ENCODE data around the gene TTLL11.

TTLL11 gene

DNA sequence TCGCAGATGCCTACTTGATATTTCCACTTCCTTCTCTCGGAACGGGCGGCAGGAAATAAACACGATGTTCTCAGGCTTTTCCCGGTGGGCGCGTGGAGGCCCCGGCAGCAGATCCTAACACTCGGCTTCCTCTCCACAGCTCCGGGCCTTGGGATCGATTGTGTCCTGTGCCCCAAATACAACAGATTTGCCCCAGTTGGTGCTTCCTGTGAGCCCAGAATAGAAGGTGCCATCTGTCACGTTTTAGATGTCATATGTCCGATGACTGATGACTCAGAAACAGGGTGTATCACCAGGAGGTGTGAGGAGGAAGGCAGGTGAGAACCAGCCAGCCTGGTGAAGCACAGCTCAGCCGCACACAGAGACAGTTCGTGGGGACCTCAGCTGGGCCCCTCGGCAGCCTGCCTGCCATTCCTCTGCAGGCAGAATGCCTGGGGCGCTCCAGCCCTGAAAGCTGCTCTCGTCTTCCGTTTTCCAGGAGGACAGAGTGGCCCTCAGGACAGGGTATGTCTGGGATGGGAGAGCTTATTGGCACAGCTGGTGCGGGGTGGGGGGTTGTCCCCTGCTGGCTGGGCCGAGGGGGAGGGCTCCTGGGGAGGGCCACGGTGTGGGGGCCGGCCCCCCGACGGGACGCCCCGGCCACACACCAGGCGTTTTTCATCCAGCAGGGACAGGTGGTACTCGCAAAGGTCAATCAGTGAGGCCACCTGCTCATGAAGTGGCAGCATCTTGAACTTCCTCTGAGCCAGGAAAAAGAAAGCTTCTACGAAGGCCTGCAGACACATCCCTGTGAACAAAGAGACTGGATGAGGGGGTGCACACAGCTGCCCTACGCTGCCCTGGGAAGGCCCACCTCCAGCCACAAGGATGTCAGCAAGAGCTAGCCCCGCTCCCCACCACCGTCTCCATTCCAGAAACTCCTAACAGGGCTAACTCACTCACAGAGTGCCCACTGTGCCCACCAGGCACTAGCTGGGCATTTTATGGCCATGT lies 270.7 kb downstream of the TTLL11 start:
- no peak for DNase-seq

DNA sequence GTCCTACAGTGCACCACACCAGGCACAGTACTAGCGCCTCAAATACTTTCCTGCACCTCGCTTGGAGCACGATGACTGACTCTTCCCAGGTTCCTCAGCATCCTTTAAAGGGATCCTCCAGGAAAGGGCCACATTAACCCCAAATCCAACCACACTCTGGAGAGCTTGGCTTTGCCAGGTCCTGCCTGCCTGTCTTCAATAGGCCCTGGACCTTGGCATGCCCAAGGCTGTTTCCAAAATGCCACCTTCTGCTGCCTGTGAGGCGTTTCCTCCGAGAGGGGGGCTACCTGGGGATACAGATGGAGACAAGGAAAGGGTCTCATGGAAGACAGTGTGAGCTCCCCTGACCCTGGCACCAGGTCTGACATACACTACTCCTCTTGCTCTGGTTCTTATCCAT lies 271.8 kb downstream of the TTLL11 start:
- DNase-seq, result no peak

DNA sequence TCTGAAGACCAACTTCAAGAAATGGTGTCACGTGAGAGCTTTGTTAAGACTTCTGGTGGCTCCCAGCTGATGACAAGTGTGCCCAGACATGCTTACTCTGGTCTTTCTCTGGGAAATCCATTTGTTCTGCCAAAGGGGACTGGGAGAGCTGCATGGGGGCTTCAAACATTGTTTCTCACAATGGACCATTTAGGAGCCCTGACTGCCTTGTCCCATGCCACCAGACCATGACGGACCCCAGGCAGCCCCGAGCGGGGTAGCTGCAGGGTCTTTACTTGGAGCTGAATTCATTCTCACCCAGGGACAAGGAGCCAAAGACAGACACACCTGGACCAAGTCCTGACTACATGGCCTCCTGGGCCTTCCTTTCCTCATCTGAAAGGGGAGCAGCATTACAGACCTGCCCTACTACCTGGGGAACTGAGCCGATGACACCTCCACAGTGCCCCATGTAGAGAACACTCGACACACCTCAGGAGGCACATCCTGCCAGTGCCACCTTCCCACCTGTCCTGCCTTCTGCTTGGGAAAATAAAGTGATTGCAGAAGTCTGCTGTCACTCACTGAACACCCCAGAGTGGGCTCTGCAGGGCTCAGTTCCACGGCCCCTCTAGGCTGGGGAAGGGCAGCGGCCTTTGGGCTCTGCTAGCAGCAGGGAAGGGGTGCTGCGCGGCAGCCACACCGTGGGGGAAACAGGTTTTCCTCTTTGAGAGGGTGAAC lies 272.7 kb downstream of the TTLL11 start:
- DNase-seq, result no peak

- no peak for DNase-seq
Observed at GRCh38 chr9:121819428-121820231, 273.5 kb downstream of the TTLL11 start.

DNA sequence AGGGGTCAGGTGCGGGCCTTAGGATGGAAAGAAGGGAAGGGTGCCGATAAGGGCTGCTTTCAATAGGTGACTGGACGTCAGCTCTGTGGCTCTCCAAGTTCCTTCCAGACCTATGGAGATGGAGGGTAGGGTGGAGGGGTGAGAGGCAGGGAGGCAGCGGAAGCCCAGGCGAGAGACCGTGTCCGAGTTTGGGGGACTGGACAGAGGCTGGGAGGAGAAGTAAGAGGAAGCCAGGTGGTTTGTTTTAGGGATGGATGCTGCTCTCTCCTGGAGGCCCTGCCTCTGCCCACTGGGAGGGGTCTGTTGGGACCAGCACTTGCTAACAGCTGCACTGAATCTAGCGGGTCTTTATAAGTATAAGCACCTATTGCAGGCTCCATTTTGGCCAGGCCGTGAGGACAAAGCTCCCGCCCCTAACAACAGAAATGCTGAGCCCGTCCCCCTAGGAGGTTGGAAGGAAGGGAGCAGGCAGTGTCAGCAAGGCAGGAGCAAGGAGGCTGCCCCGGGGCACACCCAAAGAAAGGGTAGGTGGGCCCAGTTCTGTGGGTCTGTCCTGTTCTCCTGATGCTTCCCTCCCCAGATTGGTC lies 274.2 kb downstream of the TTLL11 start:
- no peak for DNase-seq

DNA sequence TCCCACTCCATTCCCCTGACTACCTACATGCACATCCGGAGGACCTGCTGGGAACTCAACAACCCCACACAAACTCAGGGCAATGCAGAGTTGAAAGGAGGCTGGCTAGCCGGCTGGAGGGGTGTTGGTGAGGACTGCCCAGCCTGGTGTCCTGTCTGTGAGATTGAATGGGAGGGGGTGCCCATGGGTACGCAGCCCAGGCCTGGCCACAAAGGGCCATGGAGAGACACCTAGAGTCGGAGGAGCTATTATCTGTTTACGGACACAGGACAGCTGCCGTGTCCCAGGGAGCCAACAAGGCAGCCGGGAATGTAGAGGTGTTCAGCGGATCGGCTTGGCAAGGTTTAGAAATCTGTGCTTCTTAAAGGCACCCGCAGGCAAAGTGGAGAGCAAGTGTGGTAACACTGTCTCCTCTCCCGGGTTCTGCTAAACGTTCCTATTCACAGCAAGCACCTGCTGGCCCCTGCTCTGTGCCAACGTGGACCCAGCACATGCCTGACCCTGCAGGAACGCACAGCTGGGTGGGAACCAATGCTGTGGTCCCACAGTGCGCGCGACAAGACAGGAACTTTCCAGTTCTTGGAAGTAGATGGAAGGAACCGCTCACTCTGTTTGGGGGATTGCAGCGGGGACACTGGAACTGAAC lies 275.0 kb downstream of the TTLL11 start:
- DNase-seq, result no peak

DNA sequence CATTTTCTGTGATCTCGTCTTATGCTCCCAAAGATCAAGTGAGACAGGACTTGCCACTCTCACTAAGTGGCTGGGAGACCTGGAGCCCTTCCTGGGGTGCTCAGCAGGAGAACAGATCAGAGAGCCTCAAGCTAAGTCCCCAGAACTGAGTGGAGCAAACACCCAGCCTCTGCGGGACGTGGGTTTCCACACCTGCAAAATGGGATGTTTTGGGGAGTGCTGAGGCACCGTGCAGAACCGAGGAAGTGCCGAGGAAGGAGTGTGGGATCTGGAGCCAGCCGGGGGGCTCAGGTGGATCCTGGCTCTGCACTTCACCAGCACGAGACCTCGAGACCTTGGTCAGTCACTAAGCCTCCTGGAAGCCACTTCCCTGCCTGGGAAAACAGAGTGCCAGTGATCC lies 275.6 kb downstream of the TTLL11 start:
- DNase-seq, result no peak

GRCh38 chr9:121816845-121817450 lies 276.2 kb downstream of the TTLL11 start:
- DNase-seq, result no peak

DNA sequence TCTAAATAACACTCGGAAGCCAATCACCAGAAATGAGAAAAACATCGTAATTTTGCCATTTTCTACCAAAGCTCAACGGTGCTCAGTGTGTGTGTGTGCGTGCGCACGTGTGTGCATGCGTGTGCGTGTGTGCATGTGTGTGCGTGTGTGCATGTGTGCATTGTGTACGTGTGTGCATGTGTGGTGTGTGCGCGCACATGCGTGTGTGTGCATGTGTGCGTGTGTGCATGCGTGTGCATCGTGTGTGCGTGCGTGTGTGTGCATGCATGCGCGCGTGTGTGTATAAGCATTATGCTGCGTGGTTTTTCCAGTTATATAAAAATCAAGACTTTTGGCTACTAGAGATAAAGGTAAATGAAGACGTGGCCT lies 276.7 kb downstream of the TTLL11 start:
- DNase-seq, result no peak

GRCh38 chr9:121815546-121816448 lies 277.3 kb downstream of the TTLL11 start:
- no peak for DNase-seq

- no peak for DNase-seq
Observed at GRCh38 chr9:121815084-121815483, 278.0 kb downstream of the TTLL11 start.

DNA sequence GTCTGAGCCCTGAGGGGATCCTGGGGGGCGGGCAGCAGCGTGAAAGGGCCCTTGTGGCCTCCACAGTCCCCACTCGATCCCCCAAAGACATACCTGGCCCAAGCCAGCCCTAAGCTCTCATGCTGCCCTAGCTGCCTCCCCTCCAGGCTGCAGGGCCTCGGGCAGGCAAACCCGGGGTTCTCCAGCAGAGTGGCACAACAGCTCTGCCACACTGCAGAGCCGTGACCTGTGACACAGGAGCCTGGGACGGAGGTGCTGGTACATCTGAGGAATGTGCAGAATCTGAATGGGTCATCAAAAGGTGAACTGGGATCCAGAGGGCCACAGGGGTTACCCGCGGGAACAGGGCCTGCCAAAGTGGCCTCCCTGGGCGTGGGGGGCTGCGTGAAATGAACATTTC lies 278.5 kb downstream of the TTLL11 start:
- no peak for DNase-seq

- DNase-seq, result no peak
Observed at GRCh38 chr9:121813519-121814210, 279.4 kb downstream of the TTLL11 start.

- no peak for DNase-seq
Observed at GRCh38 chr9:121812159-121812735, 280.9 kb downstream of the TTLL11 start.

DNA sequence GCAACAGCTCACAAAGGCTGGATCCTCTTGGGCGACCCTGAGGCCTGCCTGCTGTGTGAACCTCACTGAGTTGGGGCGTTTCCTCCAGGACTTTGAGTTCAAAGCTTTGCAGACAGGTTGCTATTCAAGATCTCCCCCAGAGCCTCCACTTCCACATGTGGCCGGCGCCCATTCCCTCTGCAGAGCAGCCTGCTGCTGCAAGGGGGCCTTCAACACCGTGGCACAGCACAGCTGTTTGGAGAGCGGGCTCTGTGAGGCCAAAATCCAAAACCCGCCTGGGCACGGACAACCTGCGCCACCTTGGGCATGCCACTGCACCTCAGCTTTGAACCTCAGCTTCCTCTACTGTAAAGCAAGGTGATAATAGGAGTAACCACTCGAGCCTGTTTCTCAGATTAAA lies 281.4 kb downstream of the TTLL11 start:
- DNase-seq, result no peak

DNA sequence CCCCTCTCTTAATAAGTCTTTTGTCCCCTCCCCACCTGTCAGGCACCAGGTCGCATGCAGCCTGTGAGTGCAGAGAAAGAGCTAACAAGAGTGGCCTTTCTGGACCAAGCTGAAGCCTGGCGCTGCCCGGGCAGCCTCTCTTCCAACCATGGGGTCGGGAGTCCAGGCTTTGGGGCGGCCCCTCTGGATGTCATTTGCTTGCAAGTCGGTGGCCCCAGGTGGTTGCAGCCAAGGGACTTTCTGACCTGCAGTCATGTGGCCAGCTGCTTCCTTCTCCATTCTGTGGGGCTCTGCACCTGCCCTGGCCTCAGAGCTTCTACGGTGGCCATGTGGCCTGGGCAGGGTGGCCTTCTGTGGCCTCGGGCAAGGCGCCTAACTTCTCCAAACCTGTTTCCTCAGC lies 282.0 kb downstream of the TTLL11 start:
- DNase-seq, result no peak

GRCh38 chr9:121810489-121810888 lies 282.6 kb downstream of the TTLL11 start:
- DNase-seq, result no peak

DNA sequence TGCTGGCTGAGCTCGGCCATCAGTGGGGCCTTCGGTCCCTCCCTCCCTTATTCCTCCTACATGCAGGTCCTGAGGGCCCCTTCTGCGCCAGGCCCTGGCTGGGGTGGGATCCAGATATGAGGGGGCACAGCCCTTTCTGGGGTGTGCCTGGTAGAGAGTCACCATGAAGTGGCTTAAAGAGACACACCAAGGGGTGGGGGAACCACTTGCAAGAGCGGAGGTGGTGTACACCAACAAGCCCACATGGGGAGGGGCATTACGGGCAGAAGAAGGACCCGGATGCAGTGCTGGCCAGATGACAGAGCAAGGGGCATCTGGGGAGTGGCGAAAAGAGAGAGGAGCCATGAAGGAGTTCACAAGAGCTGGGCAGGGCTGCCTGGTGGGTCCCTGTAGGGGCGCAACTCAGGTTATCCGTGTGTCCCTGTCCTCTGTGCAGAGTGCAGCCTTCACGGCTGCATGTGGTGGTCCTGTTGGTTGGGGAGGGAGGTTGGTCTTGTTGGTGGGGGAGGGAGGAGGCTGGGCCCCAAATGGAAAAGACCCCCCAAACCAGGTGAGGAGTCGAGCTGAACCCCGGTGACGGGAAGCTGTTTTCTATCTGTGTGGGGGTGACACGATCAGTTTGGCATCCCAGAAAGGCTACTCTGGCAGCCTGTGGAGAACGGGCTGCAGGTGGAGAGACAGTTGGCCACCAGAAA lies 283.6 kb downstream of the TTLL11 start:
- no peak for DNase-seq

DNA sequence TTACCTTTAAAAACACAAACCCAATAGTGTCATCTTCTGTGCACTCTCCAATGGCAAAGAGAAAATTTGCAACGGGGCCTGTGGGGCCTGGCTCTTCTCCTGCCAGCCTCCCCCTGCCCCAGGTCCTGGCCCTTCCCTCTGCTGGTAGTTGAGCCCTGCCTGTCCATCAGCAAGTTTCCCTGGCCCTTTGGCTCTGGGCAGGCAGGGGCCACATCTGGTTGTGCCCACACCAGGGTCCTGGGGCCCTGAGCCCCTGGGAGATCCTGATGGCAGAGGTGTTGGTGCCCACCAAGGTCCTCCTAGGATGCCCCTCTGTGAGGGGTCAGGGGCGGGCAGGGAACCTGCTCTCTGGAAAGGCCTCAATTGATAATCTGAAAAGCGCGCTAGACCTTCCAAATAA lies 284.3 kb downstream of the TTLL11 start:
- DNase-seq, result no peak
